Choroid plexus epithelial cell (primary cell): ENCODE measurements around the gene CDK5R2.

Experiments
- DNase-seq: peaks from one replicate; pipeline ENCODE4 v3.0.0-alpha.2; 2010; ENCODE audit warnings: low read depth
- H3K4me3 ChIP-seq: 2 replicates; pipeline ENCODE4 v1.5.1; 2011; ENCODE audit warnings: low read depth, mild to moderate bottlenecking, control low read depth, low read length, moderate library complexity
- CTCF ChIP-seq: conservative IDR thresholded peaks from 2 replicates; pipeline ENCODE4 v1.5.1; 2011; ENCODE audit warnings: low read depth, mild to moderate bottlenecking, control low read depth, inconsistent platforms, low read length, moderate library complexity

The CDK5R2 gene

GRCh38 chr2:219003979-219004378 is 44.5 kb downstream of the CDK5R2 start:
- TF ChIP-seq CTCF: no peak
- no peak overlapping the region for H3K4me3 ChIP-seq
- no peak for DNase-seq

GRCh38 chr2:219009294-219009693 is 49.8 kb downstream of the CDK5R2 start:
- H3K4me3 ChIP-seq: no peak overlapping the region
- no peak for DNase-seq
- TF ChIP-seq CTCF: no peak

- peak; percentile 53 for TF ChIP-seq CTCF
- peak; percentile 20 for DNase-seq
These were observed 50.8 kb downstream of the CDK5R2 start for GRCh38 chr2:219010162-219010756.

GRCh38 chr2:219010873-219011272 is 51.4 kb downstream of the CDK5R2 start:
- no peak for TF ChIP-seq CTCF
- H3K4me3 ChIP-seq: no peak overlapping the region
- no peak for DNase-seq

More at GRCh38 chr2:219010162-219010756, 50.8 kb downstream of the CDK5R2 start:
- no peak overlapping the region for H3K4me3 ChIP-seq
